ENCODE results near the gene TREML1.
A peak's percentile ranks its signal among the peaks of the same experiment; 100 is the strongest.
"Not testable (repeated sequence)": the region's sequence is repeated elsewhere in the genome, so short reads cannot be mapped to it uniquely, and the experiment has no call there.

The TREML1 gene

GRCh38 chr6:41153992-41154625 lies at the start of gene TREML1:
TREML1 (minus strand) TSS chr6:41154347; CDS start chr6:41154288, 59 bp downstream.
- DNase-seq = no peak

GRCh38 chr6:41201764-41202173 lies 47.6 kb upstream of the TREML1 start:
- DNase-seq = no peak

DNA sequence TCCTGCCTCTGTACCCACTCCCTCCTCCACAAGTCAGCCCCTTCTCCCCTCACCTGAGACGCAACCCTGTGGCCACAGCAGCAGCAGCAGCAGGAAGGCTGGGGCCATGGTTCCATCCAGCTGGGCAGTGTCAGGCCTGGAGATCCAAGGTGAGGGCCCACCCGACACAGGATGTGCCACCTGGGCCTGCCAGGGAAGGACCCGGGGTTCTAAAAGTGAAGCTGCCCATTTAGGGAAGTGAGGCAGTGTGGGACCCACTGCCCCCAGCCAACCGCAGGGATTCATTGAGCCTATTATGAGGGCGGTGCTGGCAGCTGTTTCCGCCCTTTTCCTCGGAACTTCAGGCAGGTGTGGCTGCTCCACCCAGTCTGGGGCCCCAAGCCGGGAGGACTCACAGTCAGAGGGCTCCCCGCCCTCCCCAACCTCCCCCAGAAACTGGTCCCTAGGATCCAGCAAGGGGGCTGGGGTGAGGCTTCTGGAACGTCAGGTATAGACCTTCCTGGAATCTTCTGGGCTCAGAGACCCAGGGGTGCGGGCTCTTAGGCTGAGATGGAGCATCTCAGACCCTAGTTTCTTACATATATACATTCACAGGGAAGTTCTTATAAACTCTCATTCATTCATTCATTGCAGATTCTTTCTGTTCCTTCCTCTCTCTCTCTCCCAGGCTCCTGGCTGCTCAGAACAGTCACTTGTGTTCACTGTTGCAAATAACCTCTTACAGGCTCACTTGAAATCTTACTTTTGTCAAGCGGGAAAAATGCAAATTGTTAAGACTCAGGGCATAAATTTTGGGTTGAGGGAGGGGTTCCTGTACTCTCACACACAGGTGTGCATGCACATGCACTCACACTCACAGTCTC lies 47.0 kb upstream of the TREML1 start, which contains the start of gene TREML2:
Gene TREML2, minus strand, starts transcription at position 249 of the 863 bp plus-strand sequence. Its CDS starts 141 bp downstream, at position 108.
- no peak for DNase-seq

GRCh38 chr6:41200296-41200900 lies 46.3 kb upstream of the TREML1 start:
- no peak for DNase-seq

- DNase-seq = no peak
Observed at GRCh38 chr6:41199552-41200246, 45.6 kb upstream of the TREML1 start.

GRCh38 chr6:41197234-41197633 lies 43.1 kb upstream of the TREML1 start:
- DNase-seq = no peak

DNA sequence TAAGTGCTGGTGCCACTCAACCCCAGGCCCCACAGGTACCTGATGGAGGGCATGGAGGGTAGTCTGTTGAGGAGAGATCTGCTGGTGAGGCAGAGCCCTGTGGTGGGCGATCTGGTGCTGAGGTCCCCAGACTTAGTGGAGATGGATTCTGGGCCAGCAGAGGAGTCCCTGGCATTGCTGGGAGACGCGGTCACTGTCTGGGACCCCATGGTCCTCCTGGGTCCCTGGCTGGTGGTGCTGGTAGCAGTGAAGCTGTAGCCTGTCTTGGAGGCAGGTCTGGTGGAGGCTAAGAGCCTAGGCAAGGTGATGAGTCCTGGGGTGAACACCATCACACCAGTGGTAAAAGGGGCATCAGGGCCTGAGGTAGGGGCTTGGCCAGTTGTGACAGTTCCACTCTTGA lies 40.2 kb upstream of the TREML1 start:
- no peak for DNase-seq

DNA sequence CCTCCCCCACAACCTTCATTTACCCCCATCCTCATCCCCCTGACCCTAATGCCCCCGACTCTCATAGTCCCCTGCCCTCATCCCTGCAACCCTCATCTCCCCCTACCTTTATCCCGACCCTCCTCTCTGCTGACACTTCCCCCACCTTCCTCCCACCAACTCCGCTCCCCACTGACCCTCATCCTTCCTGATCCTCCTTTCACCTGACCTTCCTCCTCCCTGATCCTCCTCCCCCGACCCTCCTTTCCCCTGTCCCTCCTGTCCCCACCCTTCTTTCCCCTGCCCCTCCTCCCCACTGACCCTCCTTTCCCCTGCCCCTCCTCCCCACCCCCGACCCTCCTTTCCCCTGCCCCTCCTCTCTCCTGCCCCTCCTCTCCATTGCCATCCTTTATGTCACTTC lies 39.7 kb upstream of the TREML1 start:
- DNase-seq = no peak

DNA sequence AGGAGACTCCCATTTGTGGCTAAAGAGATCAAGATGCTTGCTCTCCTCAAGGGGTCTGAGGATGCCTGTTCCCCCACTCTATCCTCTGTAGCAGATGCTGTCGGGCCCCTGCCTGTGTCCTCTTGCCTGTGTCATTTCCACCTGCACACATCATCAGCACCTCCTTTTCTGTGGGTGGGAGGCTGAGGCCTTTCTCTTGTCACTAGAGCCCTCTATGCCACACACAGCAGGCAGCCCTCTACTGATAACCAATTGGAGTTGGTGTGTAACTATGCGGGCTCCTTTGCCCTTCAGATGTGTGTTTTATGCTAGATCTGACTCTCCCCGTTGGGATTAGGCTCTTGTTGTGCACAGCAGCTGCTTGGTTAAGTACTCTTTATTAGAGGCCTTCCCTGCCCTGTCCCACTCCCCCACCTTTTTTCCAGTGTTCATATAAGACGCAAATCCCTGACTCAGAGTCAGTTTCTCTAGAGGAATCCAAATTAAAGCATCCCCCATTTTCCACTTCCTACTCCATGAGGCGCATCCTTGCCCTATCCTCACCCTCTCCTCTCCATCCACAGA lies 39.1 kb upstream of the TREML1 start:
- no peak for DNase-seq

DNA sequence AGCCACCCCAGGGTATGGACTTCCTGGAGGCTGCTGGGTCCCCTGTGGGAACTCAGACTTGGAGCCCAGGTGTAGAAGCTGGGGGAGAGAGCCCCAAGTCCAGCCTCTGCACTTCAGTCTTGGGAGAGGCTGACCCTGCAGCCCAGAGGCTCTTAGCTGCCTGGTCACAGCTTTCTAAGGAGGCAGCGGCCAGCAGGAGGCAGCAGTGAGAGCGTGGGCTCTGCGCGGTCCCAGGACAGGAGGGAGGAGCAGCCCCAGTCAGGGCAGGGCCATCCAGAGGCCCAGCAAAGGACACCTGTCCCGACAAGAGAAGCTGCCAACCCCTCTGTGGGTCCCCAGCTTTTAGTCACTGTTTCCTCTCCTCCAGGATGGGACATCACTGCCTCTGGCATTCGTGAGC lies 37.4 kb upstream of the TREML1 start:
- DNase-seq = no peak

- no peak for DNase-seq
Observed at GRCh38 chr6:41190791-41191190, 36.6 kb upstream of the TREML1 start.

- no peak for DNase-seq
Observed at GRCh38 chr6:41189967-41190366, 35.8 kb upstream of the TREML1 start.

DNA sequence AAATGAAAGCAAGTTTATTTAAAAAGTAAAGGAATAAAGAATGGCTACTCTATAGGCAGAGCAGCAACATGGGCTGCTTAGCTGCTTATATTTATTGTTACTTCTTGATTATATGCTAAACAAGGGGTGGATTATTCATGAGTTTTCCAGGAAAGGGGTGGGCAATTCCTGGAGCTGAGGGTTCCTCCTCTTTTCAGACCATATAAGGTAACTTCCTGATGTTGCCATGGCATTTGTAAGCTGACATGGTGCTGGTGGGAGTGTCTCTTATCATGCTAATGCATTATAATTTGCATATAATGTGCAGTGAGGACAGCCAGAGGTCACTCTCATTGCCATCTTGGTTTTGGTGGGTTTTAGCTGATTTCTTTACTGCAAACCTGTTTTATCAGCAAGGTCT lies 34.9 kb upstream of the TREML1 start:
- not testable (repeated sequence) for DNase-seq

DNA sequence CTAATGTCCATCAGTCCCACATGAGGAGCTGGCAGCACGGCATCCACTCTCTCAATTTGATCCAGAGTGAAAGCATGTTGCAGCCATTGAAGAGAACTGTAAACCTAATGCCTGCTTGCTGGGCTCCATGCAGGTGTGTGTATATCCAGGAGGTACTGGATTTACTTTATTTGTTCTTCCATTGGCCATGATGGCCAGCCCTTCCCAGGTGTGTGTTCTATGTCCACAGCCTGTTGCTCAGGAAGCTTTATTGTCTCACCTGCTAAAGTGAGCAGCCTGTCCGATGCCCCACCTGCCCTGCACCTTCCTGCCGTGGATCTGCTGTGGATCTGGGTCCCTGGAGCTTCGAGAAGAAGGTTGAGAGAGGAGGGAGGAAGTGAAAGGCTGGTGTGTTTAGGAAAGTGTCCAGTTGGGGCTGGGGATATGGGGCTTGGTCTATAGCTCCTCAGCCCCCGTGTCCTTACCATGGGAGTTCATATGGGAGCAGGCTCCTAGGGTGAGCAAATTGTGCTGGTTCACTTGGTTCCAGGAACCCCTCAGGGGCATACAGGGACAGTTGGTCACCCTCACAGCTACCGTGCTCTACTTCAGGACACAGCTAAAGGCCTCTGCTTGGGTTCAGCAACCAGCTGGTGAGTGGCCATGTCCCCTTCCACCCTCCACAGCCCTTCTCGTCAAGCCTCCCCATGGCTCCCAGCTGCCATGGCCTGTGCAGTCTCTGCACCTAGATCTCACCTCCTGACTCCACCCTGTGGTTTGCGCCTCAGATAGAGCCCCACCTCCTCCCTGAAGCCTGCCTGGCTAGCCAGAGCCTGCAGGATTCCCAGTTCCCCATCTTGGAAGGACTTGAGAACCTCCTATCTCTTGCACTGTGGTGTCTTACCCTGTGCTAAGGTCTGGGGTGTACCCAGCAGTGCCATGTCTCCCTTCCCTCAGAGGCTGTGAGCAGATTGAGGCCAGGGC lies 34.1 kb upstream of the TREML1 start:
- DNase-seq = peak in 1 of 2 experiments; percentile 3

DNA sequence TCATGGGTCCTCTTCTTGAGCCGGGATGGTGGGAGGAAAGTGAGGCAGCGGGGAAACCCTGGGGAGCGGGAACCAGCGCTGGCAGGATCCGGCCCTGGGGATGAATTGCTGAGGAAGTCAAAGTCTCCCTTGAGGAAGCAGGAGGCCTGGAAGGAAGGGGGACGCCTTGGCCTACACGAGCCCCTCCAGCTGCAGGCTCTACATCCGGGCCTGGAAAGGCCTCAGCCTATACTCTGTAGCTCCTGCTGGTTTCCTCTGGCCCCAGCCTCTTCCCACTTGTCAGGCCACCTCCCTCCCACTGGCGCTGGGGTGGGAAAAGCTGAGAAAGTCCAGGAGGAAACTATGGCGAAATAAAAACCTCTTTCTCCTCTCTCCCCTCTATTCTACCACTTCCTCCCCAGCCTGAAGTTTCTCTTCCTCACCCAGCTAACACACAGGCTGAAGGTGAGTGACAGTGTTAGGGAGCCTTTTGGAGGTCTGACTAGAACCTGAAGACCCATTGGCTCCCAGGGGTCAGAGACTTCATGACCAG lies 31.9 kb upstream of the TREML1 start:
- no peak for DNase-seq

DNA sequence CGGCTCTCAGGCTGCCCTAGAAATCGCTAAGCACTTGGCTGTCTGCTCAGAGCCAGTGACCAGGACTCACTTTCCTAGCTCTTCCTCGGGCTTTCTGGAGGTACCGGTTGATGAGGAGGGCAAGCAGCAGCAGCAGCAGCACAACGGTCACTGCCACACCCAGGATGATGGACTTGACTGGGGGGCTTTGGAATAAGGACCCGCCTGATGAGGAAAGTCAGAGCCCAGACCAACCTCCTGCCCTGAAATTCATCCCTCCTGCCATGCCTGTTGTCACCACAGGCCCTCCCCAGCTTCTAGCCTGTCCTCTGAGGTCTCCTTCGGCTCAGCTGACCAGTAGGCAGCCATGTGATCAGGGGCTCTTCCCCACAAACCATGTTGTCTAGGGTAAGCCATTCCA lies 30.6 kb upstream of the TREML1 start:
- DNase-seq = no peak

- DNase-seq = no peak
Observed at GRCh38 chr6:41182069-41183034, 28.2 kb upstream of the TREML1 start.

- DNase-seq = no peak
Observed at GRCh38 chr6:41181566-41181965, 27.4 kb upstream of the TREML1 start.

- DNase-seq = no peak
Observed at GRCh38 chr6:41179163-41179562, 25.0 kb upstream of the TREML1 start.

GRCh38 chr6:41177695-41178094 lies 23.5 kb upstream of the TREML1 start:
- no peak for DNase-seq
